Measurements from ENCODE around the gene PPP2R5D. TPM values are rescaled to one million over a fixed set of nuclear protein-coding genes. Genes with fewer than 3 reads are reported as not detected.

Gene PPP2R5D
- total and polyA plus RNA-seq, 2 of the 4 experiments (the other 2 are of a cell fraction), result 55.6 to 68.8 TPM

DNA sequence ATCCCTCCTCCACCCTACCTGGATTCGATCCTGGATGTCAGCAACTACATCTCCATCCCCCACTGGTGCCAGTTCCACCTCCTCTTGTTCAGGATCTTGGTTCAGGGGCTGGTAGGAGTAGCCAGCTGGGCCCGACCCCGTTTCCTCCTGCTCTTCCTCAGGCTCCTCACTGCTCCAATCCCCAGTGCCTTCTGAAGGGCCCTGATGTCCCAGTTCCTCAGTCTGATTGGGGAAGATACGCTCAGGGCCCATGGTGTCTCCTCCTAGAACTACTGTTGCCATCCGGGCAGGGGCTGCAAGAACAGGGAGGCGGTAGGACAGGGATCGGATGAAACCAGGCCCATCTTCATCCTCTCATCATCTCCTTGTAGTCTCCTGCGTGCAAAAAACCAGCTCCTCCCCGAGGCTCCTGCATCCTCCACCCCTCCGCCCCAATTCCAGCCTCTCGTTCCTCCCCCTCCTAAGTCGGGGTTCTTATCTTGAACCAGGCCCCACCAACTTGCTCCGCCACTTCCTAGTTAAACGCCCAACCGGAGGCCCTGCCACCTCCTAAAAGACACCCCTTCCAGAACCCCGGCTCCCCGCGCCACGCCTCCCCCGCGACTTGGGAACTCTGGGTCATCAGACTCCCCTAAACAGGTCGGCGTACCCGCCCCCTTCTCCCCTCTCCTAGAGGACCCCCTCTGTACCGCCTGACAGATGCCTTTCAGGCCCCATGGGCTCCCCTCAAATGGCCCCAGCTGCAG lies 28.9 kb downstream of the PPP2R5D start:
- H3K4ac ChIP-seq (ENCODE audit: low read depth, low read length), result peak overlapping the region; percentile 67
- peak overlapping the region; percentile 54 for H3K4me3 ChIP-seq (ENCODE audit: insufficient read depth, low read depth, low read length)
- ATAC-seq (ENCODE audit: low read depth), result peak; percentile 31
- intact Hi-C loops (cut with micrococcal nuclease), result no loop called here
- dilution Hi-C loops (cut with HindIII; ENCODE audit: low sequenced_read_pairs, unreplicated experiment), result no loop called here
- peak overlapping the region; percentile 3 for H4K5ac ChIP-seq (ENCODE audit: low read depth, low read length)
- no peak overlapping the region for H3K18ac ChIP-seq (ENCODE audit: low read depth, low read length)
- no TSS peak for BruUV-seq (replicated peaks)
- peak overlapping the region; percentile 10 to 71; a peak in 3 of 4 replicates for H4K8ac ChIP-seq (ENCODE audit: low read depth in 2 of 2, low read length in 2 of 2)
- H3K4me2 ChIP-seq (ENCODE audit: low read depth, low read length), result peak overlapping the region; percentile 97
- no peak overlapping the region for H2BK120ac ChIP-seq (ENCODE audit: low read depth, low read length)
- ChIA-PET CTCF (no interaction called here), POLR2A (ENCODE audit: unreplicated experiment) (interaction anchor here (0.5 to 0.9 kb wide), 2 partner anchors 110 to 161 kb away, joined by 3 to 4 read pairs; no protein-coding TSS in a partner anchor)
- H3K9ac ChIP-seq (ENCODE audit: low read depth, low read length), result peak overlapping the region; percentile 80
- peak overlapping the region; percentile 54 for H3K14ac ChIP-seq (replicated peaks; ENCODE audit: low read depth, low read length)
- H2BK15ac ChIP-seq (ENCODE audit: low read depth, low read length), result no peak overlapping the region
- no peaks in the 10 kb centered on the region; the same call in 1 of the 2 replicates for H4K20me1 ChIP-seq (ENCODE audit: insufficient read depth, low read length)
- in situ Hi-C loops (cut with MboI; ENCODE audit: low sequenced_read_pairs), result no loop called here
- H3K23ac ChIP-seq (ENCODE audit: low read depth, low read length), result peak overlapping the region; percentile 89
- H2BK5ac ChIP-seq (ENCODE audit: low read depth, low read length, poor library complexity, severe bottlenecking), result peak overlapping the region; percentile 23
- H3K56ac ChIP-seq (ENCODE audit: extremely low read depth, insufficient read depth, low read length), result peak overlapping the region; percentile 30
- WGBS, 2 experiments (ENCODE audit: extremely low coverage in 2 of 2, insufficient read length in 1 of 2), result 0% methylated on average over 9 of the region's 25 CpGs; no CpG with 5 or more reads in 1 of the 2 experiments
- peaks cover 5 to 69% of the 10 kb centered on the region in 2 experiments; a peak in 2 of 4 replicates for H3K79me1 ChIP-seq (ENCODE audit: low read depth in 1 of 2, low read length in 2 of 2)
- TF ChIP-seq MXI1 (IDR thresholded peaks at IDR 0.05; ENCODE audit: borderline replicate concordance, low read depth, low read length) (no peak), MAZ (IDR thresholded peaks at IDR 0.05; ENCODE audit: borderline replicate concordance, low read depth, low read length) (no peak), RAD21 (IDR thresholded peaks at IDR 0.05; ENCODE audit: low read length) (no peak), RCOR1 (IDR thresholded peaks at IDR 0.05; ENCODE audit: insufficient replicate concordance, low read length) (no peak), SMC3 (IDR thresholded peaks at IDR 0.05; ENCODE audit: low read depth, low read length) (no peak), BHLHE40 (IDR thresholded peaks at IDR 0.05; ENCODE audit: low read depth, low read length) (no peak), POLR2A (IDR thresholded peaks at IDR 0.05; ENCODE audit: low read depth, low read length) (no peak)
- TF ChIP-seq, protein P1, sequence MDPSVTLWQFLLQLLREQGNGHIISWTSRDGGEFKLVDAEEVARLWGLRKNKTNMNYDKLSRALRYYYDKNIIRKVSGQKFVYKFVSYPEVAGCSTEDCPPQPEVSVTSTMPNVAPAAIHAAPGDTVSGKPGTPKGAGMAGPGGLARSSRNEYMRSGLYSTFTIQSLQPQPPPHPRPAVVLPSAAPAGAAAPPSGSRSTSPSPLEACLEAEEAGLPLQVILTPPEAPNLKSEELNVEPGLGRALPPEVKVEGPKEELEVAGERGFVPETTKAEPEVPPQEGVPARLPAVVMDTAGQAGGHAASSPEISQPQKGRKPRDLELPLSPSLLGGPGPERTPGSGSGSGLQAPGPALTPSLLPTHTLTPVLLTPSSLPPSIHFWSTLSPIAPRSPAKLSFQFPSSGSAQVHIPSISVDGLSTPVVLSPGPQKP (IDR thresholded peaks at IDR 0.05; ENCODE audit: borderline replicate concordance, low read depth, low read length), result no peak
- TF ChIP-seq, protein P2, sequence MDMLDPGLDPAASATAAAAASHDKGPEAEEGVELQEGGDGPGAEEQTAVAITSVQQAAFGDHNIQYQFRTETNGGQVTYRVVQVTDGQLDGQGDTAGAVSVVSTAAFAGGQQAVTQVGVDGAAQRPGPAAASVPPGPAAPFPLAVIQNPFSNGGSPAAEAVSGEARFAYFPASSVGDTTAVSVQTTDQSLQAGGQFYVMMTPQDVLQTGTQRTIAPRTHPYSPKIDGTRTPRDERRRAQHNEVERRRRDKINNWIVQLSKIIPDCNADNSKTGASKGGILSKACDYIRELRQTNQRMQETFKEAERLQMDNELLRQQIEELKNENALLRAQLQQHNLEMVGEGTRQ (IDR thresholded peaks at IDR 0.05; ENCODE audit: low read depth, low read length), result no peak
- peak overlapping the region; percentile 65 for H2AK5ac ChIP-seq (ENCODE audit: low read depth, low read length)
- H3K4me1 ChIP-seq (ENCODE audit: control insufficient read depth, insufficient read depth, low read length), result peaks cover 8% of the 10 kb centered on the region
- peak; percentile 21 for DNase-seq
- no peak overlapping the region for H2BK20ac ChIP-seq (ENCODE audit: low read depth, low read length)
- H2AK9ac ChIP-seq (replicated peaks; ENCODE audit: low read depth, low read length, poor library complexity), result peak overlapping the region; percentile 91
- peak overlapping the region; percentile 77 for H2AFZ ChIP-seq (replicated peaks; ENCODE audit: low read length, poor library complexity)
- no peaks in the 10 kb centered on the region for H3K9me3 ChIP-seq (ENCODE audit: control insufficient read depth, insufficient read depth, low read length)
- H3K36me3 ChIP-seq (ENCODE audit: control insufficient read depth, insufficient read depth, low read length), result peaks cover 44% of the 10 kb centered on the region
- peak overlapping the region; percentile 69 for H3K27ac ChIP-seq (ENCODE audit: insufficient read depth, low read length)
- no peak overlapping the region for H4K91ac ChIP-seq (ENCODE audit: insufficient read depth, low read depth, low read length)
- peaks cover 3% of the 10 kb centered on the region for H3K9me1 ChIP-seq (ENCODE audit: insufficient read depth, low read length)
- no peaks in the 10 kb centered on the region for H3K27me3 ChIP-seq (ENCODE audit: control insufficient read depth, insufficient read depth, low read length)

All from IMR-90 (cell line).